Stimulated activated naive CD8-positive, alpha-beta T cell treated with anti-CD3 and anti-CD28 coated beads, Interleukin-15, Interleukin-2, amounts not matched to agents 100 U/mL and 50 U/mL, for 24 hours (primary cell): Measurements from ENCODE around the gene OSGEP.
A peak's percentile ranks its signal among the peaks of the same experiment; 100 is the strongest.
"Not testable (repeated sequence)": the region's sequence is repeated elsewhere in the genome, so short reads cannot be mapped to it uniquely, and the experiment has no call there.

Experiments
- ATAC-seq: fragments of 150-1000 bp; cut with Tn5 transposase; one replicate; pipeline ENCODE4 v1.10.0; 2021
- DNase-seq: peaks from one replicate; pipeline ENCODE4 v3.0.0; 2021

OSGEP gene

GRCh38 chr14:20469890-20470602 is 15.4 kb upstream of the OSGEP start:
- peak; percentile 78 for ATAC-seq
- peak; percentile 64 for DNase-seq

DNA sequence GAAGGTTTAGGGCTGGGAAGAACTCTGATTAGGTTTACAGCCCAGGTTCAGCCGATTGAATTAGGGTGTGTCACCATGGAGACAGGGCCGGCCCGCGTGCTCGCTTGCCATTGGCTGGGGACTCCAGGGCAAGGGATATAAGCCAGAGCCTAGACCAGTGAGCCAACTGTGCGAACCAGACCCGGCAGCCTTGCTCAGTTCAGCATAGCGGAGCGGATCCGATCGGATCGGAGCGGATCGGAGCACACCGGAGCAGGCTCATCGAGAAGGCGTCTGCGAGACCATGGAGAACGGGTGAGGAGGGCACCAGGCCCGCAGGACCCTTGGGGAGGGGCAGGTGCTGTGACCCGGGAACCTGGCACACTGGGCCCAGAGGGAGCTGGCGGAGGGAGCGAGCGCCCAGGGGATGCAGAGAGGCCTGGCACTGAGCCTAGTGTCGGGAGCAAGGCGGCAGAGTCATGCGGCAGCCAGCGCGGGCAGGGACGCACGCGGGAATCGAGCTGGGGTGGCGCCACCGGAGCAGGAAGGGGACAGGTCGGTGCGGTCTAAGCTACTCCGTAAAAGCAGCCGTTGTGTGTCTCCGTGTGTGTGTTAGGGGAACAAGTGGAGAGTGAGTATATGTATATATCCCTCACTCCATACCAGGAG is 14.8 kb upstream of the OSGEP start, which contains the start of gene PNP:
PNP (plus strand) TSS at position 165 of the 648 bp plus-strand sequence; CDS start at position 284, 119 bp downstream.
- DNase-seq (peak; percentile 90), ATAC-seq (peak; percentile 95)

DNA sequence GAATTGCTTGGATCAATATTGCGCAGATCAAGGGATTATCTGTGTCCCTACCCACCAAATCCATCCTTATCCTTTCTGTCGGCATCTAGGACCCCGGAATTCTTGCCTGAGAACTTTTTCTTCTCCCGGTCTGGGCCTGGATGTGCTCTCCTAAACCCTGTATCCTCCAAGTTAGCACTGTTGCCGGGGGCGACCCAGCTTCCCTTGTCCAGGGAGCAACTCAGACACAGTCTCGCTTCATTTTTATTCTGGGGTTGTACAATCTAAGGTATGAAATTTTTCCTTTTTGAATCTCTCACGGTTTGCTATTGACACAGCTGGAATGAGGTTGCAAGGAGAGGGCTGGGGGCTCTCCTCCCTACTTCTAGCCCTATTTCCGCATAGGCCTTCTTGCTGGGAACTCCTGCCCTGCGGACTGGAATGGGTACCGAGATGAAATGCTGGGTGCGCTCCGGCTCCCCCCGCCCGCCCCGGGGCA is 14.2 kb upstream of the OSGEP start:
- ATAC-seq = no peak

DNA sequence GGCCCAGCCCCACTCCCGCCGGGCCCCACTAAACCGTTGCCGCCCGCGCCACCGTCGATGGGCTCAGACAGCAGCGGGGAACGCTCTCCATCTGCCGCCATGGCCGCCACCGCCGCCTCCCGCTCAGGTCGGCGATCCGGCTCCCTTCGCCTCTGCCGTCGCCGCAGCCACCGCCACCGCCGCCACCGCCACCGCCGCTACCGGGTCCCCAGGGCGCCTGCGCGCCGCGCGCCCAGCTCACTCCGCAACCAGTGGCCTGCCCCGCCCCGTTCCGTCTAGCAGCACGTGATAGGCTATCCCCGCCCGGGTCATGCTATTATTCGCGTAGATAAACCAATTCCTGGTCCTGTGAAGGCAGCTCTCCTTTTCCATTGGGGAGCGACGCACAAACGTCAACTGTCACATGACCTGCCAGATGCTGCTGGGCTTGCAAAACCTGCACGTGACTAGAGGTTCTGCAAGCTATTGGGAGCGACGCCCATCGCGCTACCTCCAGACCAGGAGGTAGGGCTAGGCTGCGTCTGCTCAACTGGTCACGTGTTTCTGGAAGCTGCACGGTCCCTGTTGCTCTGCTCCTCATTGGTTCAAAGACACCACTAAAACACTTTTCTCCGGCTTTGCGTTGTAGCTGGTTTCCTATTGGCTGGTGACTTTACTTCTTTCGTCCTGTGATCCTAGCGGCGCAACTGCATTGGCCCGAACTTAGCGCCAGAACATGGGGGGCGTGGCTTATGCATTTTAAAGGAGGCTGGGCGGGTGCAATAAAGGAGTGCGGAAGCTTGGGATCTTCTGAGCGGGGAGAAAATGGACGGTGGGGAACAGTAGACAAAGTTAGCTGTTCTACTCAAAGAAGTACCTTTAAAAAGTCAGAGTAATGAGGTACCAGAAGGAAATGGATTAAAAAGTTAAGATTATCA is 6.9 kb upstream of the OSGEP start, which contains the start of gene PIP4P1:
PIP4P1 (minus strand) TSS at position 210 of the 917 bp plus-strand sequence; CDS start at position 101, 109 bp downstream.
- DNase-seq (peak; percentile 98), ATAC-seq (peak; percentile 98)

More for the DNA sequence above, 14.2 kb upstream of the OSGEP start:
- DNase-seq = no peak

GRCh38 chr14:20460458-20461224 is 6.0 kb upstream of the OSGEP start:
- ATAC-seq (no peak), DNase-seq (peak; percentile 49)

DNA sequence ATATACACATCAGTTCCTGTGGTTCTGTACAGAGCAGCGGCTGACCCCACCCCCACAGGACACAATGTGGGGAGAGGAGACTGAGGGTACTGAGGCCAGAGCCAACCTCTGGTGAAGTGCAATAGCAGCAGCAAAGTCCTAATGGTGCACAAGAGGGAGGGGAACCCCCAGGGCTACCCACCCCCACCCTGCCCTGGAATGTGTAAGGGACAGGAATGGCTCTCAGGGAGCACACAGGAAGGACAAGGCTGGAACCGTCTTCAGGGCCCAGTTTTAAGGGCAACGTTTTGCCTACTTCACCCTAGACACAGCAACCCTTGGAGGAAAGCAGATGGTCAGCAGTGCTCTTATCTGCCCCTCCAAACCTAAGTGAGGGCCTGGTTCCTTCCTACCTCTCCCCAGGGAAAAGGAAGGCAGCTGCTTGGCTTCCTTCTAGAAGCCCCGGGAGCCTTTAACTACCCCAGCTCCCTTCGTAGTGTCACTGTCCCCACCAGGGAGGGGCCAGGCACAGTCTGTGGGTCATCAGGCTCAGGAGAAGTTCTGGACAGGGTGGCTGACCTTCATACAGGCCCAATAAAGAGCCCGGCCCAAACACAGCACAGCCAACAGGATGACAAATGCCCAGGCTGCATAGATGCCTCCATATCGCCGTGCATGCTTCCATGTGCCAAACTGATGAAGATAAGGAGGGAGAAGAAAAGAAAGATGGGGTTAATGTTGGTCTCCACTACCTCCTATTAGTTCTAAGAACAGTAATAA is 3.6 kb upstream of the OSGEP start:
- DNase-seq (no peak), ATAC-seq (no peak)

DNA sequence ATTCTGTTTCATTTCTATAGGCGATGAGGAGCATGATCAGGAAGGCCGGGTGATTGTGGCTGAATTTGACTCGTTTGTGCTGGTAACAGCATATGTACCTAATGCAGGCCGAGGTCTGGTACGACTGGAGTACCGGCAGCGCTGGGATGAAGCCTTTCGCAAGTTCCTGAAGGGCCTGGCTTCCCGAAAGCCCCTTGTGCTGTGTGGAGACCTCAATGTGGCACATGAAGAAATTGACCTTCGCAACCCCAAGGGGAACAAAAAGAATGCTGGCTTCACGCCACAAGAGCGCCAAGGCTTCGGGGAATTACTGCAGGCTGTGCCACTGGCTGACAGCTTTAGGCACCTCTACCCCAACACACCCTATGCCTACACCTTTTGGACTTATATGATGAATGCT is 2.4 kb upstream of the OSGEP start:
- ATAC-seq (no peak), DNase-seq (no peak)

DNA sequence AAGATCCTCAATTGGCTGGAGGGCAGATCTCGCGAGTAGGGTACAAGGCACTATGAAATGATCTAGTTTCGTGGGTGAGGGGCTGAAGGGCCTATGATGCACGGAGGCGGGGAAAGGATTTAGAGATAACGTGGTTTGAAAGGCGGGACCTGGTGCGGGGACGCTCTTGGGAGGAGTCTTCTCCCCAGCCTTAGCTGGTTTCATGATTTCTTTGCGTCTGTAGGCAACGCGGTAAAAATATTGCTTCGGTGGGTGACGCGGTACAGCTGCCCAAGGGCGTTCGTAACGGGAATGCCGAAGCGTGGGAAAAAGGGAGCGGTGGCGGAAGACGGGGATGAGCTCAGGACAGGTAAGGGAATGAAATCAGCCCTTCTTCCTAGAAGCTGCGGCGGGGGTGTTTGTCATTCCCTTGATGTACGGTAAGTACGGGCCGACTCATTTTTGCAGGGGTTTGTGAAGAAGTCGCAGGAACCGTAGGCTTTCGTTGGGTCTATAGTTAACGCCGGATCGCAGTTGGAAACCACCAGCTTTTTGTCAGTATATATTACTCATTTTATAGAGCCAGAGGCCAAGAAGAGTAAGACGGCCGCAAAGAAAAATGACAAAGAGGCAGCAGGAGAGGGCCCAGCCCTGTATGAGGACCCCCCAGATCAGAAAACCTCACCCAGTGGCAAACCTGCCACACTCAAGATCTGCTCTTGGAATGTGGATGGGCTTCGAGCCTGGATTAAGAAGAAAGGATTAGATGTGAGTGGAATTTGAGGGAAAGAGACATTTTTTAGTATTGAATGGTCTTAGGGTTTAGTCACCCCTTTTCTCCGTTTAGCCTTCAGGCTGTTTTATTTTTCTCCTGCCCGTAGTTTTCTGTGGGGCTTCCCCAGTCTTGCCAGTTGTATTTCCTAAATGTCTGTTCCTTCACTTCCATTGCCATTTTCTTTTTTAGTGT is 1.0 kb upstream of the OSGEP start:
- DNase-seq (no peak), ATAC-seq (peak; percentile 74)

GRCh38 chr14:20452831-20453230 is 1.8 kb downstream of the OSGEP start:
- DNase-seq, ATAC-seq: not testable (repeated sequence)

GRCh38 chr14:20446889-20447288 is 7.7 kb downstream of the OSGEP start:
- no peak for ATAC-seq

DNA sequence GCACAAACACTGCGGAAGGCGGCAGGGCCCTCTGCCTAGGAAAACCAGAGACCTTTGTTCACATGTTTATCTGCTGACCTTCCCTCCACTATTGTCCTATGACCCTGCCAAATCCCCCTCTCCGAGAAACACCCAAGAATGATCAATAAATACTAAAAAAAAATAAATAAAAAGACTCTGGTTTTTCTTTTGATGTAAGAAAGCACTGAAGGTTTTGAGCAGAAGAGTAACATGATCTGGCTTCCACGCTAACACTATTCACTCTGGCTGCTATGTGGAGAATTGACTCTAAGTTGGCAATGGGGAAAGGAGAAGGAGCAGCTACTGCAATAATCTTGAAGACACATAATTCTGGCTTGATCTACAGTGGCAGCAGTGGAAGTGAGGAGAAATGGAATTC is 11.0 kb downstream of the OSGEP start:
- DNase-seq, ATAC-seq: not testable (repeated sequence)

More at GRCh38 chr14:20446889-20447288, 7.7 kb downstream of the OSGEP start:
- DNase-seq = no peak

DNA sequence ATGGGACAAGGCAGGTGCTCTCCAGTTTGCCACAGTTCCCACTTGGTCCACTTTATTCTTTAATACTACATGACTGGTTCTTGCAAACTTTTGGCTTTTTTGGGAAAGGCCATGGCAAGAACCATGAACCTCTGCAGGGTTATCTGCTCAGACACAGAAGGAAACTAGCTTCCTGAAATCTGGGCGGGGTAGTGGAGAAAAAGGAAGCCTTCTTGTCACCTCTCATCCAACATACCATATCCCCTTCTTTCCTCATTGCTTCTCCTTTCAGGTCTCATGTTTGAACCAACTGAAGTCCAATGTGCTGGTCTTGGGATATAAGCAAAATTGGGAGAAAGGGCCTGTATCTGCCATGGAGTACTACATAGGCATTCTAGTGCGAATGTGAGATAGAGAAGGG is 13.2 kb downstream of the OSGEP start:
- no peak for ATAC-seq
- DNase-seq = no peak

DNA sequence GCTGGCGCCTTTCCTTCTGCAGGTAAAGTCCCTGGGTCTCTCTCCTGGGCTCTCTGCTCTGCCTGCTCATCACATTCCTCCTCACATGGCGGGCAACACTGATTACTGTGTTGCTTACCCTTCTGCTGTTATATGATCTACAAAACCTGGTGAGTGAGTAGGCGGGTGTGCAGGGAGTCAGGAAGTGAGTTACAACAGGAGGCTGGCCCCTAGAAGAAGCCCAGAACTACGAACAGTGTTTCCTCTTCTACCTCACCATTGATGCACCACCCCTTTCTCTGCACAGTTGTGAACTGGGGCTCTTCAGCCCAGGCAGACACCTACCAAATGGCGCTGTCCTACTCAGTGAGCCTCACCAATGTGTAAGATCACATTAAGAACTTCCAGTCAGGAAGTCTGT is 13.7 kb downstream of the OSGEP start:
- ATAC-seq (peak; percentile 82), DNase-seq (peak; percentile 34)

- ATAC-seq (peak; percentile 74), DNase-seq (peak; percentile 30)
Measured at GRCh38 chr14:20440465-20440864, 14.1 kb downstream of the OSGEP start.

DNA sequence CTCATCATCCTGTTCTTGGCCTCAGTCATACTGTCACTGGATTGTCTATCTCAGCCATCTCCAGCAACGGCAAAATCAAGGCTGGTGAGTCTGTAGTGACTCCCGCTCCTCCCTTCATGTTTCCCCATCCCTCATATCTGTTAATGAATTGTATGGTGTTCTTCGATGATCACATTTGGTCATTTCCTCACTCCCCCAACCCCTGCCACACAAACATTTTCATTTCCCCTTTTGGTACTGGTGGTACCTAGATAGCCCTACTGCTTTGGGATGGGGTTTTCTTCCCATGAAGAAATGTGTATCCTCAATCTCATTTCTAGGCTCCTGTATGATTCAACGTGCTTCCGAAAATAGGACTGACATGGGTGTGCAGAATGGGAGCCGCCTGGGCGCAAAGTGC is 15.9 kb downstream of the OSGEP start:
- no peak for ATAC-seq
- DNase-seq = no peak

DNA sequence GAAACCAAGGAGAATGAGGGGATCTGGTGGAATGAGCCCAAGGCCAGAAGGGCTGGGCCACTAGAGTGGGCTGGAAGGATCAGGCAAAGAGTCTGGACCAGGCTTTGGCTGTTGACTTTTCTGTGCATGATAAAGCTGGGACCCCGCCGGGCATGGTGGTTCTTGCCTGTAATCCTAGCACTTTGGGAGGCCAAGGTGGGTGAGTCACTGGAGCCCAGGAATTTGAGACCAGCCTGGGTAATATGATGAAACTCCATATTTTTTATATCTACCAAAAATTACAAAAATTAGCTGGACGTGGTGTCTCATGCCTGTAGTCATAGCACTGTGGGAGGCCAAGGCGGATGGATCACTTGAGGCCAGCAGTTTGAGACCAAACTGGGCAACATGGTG is 18.3 kb downstream of the OSGEP start:
- no peak for ATAC-seq

DNA sequence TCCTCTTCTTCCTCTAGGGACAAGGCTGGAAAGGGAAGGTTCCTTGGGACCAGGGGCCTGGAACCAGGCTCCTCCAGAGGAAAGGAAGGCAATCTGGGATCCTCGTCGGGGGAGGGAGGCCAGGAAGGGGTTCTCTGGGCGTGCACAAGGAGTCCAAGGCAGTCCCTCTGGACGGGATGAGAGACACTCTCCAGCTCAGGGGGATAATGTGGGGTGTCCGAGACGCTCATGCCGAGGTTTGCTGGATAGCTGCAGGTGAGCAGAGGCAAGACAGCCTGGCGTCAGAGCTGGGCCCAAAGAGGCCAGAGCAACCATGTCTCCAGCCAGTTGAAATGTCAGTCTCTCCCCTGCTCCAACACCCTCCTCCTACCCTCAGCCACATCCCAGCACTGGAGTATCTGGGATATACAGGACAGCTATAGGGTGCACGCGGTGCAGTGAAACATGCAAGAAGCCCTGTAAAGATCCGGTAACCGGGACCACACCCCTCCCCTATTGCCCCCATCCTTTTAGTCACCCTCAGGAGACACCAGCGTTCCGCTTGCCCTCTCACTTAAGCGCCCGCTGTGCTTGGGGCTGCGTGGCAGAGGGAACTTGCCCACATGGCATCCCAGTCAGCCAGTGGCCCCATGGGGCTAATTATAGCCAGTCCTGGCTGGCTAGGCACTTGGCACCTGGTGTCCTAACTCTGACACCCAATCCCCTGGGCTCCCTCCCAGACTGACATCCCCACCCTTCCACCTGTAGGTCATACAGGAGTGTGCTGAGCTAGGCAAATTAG is 18.8 kb downstream of the OSGEP start, which contains the start of gene KLHL33:
KLHL33 (minus strand) TSS at position 585 of the 781 bp plus-strand sequence; CDS start at position 230, 355 bp downstream.
- DNase-seq = no peak

More for the DNA sequence above, 18.3 kb downstream of the OSGEP start:
- no peak for DNase-seq

More for the DNA sequence above, 18.8 kb downstream of the OSGEP start, which contains the start of gene KLHL33:
- ATAC-seq = no peak
